ENCODE measurements around the gene DDAH1. TPM values are rescaled to one million over a fixed set of nuclear protein-coding genes. Genes with fewer than 3 reads are reported as not detected.
A peak's percentile ranks its signal among the peaks of the same experiment; 100 is the strongest.
"Not testable (repeated sequence)": the region's sequence is repeated elsewhere in the genome, so short reads cannot be mapped to it uniquely, and the experiment has no call there.

DDAH1 gene
- 45.9 and 50.9 TPM in 2 replicates for total RNA-seq

DNA sequence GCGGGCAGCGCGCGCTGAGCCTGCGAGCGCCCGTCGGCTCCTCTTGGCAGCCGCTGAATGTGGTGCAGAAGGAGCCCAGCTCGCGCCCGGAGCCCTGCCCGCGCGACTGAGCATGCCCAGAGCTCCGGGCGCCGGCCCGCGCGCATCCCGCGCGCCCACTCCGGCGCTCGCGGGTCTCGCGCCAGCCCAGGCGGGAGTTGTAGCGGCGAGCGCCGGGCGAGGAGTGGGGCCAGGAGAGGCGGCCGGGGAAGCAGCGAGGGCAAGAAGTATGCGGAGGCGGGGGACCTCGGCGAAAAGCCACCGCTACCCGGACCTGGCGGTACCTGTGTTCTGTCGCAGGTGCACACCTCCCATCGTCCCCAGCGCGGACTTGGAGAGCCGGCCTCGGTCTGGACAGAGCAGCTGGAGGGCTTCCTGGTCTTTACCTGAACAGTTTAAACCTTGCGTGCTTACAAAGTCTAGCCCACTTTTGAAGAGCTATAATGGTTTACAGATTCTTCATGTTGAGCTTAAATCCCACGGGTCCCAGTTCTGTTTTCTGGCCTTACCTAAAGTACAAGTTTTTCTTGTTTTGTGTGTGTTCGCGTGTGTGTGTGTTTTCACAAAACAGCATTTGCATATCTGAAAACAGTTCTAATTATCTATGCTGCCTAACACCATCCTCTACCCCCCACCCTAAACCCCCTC, at the start of gene DDAH1:
Gene DDAH1 (minus strand): TSS at position 61 of the 687 bp plus-strand sequence. CDS start 114 bp downstream, outside the sequence.
- TF ChIP-seq CTCF (conservative IDR thresholded peaks at IDR 0.05; ENCODE audit: low read depth, low read length), result no peak
- no peak for DNase-seq (ENCODE audit: low read depth)
- peak within 1 kb of the TSS; percentile 82 for H3K4me3 ChIP-seq (ENCODE audit: low read depth, low read length)

DNA sequence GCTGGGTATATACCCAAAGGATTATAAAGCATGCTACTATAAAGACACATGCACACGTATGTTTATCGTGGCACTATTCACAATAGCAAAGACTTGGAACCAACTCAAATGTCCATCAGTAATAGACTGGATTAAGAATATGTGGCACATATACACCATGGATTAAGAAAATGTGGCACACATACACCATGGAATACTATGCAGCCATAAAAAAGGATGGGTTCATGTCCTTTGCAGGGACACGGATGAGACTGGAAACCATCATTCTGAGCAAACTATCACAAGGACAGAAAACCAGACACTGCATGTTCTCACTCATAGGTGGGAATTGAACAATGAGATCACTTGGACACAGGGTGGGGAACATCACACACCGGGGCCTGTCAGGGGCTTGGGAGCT, 49.0 kb upstream of the DDAH1 start:
- DNase-seq (ENCODE audit: low read depth); H3K4me3 ChIP-seq (ENCODE audit: low read depth, low read length): not testable (repeated sequence)

GRCh38 chr1:85504417-85504816, 39.5 kb upstream of the DDAH1 start:
- TF ChIP-seq CTCF (conservative IDR thresholded peaks at IDR 0.05; ENCODE audit: low read depth, low read length), result no peak
- DNase-seq (ENCODE audit: low read depth), result no peak
- H3K4me3 ChIP-seq (ENCODE audit: low read depth, low read length), result no peak overlapping the region

DNA sequence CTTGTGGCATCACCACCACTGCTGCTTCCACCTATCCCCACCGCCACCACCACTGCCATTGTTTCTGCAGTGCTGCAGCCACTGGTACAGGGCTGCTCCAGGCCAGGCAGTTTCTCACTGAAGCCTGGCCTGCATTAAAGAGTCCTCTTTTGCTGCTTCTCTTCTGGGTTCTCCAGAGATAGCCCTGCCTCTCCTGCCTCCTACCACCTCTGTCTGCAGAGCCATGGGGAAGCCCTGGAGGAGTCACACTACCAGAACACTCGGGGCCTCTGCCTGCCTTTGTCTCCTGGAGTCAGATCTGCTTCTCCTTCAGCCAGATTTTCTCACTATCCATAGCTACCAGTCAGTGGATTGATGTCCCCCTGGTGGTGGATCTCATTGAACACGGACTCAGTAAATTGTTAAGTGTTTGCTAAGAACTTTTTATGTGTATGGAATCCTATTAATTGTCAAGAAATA, 37.7 kb upstream of the DDAH1 start:
- TF ChIP-seq CTCF (conservative IDR thresholded peaks at IDR 0.05; ENCODE audit: low read depth, low read length), result peak; percentile 84
- H3K4me3 ChIP-seq (ENCODE audit: low read depth, low read length), result no peak overlapping the region
- DNase-seq (ENCODE audit: low read depth), result no peak

DNA sequence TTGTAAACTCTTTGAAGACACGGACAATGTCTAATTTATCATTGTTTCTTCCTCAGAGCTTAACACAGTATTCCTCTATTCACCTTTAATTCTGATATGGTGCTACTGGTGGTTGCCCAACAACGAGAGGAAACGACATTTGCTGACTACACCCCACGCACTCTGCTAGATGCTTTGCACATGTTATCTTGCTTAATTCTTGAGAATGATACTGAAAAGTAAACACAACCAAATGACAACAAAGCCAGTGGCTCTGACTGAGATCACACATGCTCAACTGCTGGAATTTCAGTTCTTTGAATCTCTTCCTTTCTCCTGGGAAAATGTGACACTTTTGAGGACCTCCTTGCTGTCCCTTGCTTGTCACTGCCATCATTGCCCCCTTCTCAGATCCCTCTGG, 37.2 kb upstream of the DDAH1 start:
- DNase-seq (ENCODE audit: low read depth), result no peak
- no peak for TF ChIP-seq CTCF (conservative IDR thresholded peaks at IDR 0.05; ENCODE audit: low read depth, low read length)

DNA sequence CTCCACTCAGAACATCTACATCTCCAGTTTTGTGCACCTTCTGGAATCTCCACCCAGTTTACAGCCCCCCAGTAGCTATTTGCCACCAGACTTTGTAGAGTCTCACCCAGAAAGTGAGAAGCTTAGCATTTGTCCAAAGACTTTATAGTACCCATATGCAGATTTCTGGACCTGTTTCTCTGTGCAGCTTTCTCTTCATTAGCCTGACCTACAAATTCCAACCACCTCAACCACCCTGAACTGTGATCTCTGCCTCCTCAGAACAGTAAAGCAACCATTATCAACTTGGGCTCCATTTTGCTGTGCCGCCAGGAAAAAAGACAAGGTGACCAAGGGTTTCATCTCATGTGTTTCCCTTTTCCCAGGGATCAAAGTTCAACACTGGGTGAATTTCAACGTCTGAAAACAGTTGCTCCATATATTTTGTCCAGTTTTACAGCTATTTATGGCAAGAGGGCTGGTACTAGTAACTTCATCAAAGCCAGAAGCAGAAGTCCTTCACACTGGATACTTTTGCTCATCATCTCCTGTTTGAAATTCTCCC, 36.5 kb upstream of the DDAH1 start:
- TF ChIP-seq CTCF (conservative IDR thresholded peaks at IDR 0.05; ENCODE audit: low read depth, low read length), result no peak
- DNase-seq (ENCODE audit: low read depth), result no peak
- no peak overlapping the region for H3K4me3 ChIP-seq (ENCODE audit: low read depth, low read length)

More for the DNA sequence above, 37.2 kb upstream of the DDAH1 start:
- no peak overlapping the region for H3K4me3 ChIP-seq (ENCODE audit: low read depth, low read length)

- TF ChIP-seq CTCF (conservative IDR thresholded peaks at IDR 0.05; ENCODE audit: low read depth, low read length), result no peak
- no peak overlapping the region for H3K4me3 ChIP-seq (ENCODE audit: low read depth, low read length)
- DNase-seq (ENCODE audit: low read depth), result no peak
Observed at GRCh38 chr1:85496941-85497582, 32.1 kb upstream of the DDAH1 start.
